Left renal pelvis (tissue), 4 donors: ENCODE measurements around the gene MMP20. TPM values are rescaled to one million over a fixed set of nuclear protein-coding genes. Genes with fewer than 3 reads are reported as not detected.

Experiments
- polyA plus RNA-seq, 4 donors: library from polyadenylated mRNA; unstranded; fragments of 120-200 nt; gene quantifications; one replicate each; pipeline ENCODE4 v1.2.1, GENCODE V29; 2013; ENCODE audit not compliant: insufficient read length in 4 of 4

MMP20 gene
- polyA plus RNA-seq, 4 donors = not detected

Other genes with a start within 250 kb of the MMP20 start
- gene TMEM123, start 172.6 kb downstream of the MMP20 start, polyA plus RNA-seq = 100 to 1,000 TPM; 179 to 384 (median 284) TPM
- 10 to 100 TPM in 3 of 4 donors, under 1 TPM in 1; 0.50 to 31.0 (median 25.4) TPM for gene MMP7, start 94.6 kb downstream of the MMP20 start, polyA plus RNA-seq
- not detected for gene MMP27, start 80.4 kb upstream of the MMP20 start, polyA plus RNA-seq
- under 1 TPM in 1 of 4 donors, not detected in 3; 0.11 TPM for gene MMP8, start 99.6 kb upstream of the MMP20 start, polyA plus RNA-seq
- gene MMP10, start 155.3 kb upstream of the MMP20 start, polyA plus RNA-seq = under 1 TPM in 2 of 4 donors, not detected in 2; 0.07 to 0.22 TPM
- gene MMP1, start 172.8 kb upstream of the MMP20 start, polyA plus RNA-seq = under 1 TPM in 3 of 4 donors, not detected in 1; 0.11 to 0.47 (median 0.12) TPM
- under 1 TPM in 1 of 4 donors, not detected in 3; 0.10 TPM for gene MMP3, start 218.3 kb upstream of the MMP20 start, polyA plus RNA-seq
- gene MMP12, start 249.7 kb upstream of the MMP20 start, polyA plus RNA-seq = 1 to 10 TPM in 3 of 4 donors, under 1 TPM in 1; 0.07 to 6.8 (median 2.3) TPM